ENCODE data around the gene SPNS2. TPM values are rescaled to one million over a fixed set of nuclear protein-coding genes. Genes with fewer than 3 reads are reported as not detected.

The SPNS2 gene
- total RNA-seq, 4 donors from 2014 or later, result 8.7 to 72.0 (median 18.2) TPM

DNA sequence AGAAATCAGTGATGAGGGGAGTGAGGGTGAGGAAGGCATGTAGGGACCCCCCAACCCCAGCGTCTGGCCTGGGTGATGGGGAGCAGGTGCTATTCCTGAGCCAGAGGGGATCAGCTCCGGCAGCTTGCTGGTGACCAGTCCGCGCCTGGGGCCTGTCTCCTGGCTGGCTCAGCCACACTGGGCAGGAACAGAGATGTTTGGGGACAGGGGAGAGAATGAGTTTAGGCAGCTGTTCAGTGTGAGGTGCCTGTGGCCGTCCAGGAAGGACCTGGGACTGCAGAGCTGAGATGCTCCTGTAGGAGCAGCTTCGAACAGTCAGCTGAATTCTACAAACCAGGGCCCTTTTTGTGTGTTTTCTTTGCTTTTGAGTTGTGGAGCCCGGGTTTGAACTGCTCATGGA, 23.2 kb upstream of the SPNS2 start:
- 86% methylated on average over 7 of the region's 7 CpGs; no CpG with 5 or more reads in 1 of the 2 donors for WGBS, 2 donors (ENCODE audit: low coverage in 1 of 2)
- no peak for DNase-seq
- in situ Hi-C loops (cut with MboI; ENCODE audit: low pct_ligation_motif_present in 1 of 4, low pct_unique_long_range_greater_than_20kb in 1 of 4, low sequenced_read_pairs in 3 of 4), result no loop called here

DNA sequence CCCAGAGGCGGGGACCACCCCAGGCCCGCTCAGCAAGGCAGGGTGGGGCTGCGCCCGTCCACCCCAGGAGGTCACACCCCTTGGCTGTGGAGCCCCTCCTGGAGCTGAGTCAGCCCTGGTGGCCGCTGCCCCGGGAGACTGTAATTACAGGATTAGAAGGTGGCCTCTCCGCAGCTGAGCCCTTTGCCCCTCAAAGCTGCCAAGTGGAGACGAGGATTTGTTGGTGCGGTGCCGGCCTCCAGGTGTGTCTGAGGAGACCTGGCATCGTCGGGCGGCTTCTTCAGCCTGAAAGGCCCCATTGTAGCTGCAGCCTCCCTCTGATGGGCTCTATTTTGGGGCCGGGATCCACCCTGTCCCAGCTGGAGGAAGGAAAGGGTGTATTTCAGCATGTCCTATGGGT, 22.7 kb upstream of the SPNS2 start:
- Histone ChIP-seq H3K27ac (peak overlapping the region; percentile 28 to 64 (median 54)), H3K36me3 (no peaks in the 10 kb centered on the region), H3K27me3 (no peaks in the 10 kb centered on the region), H3K4me1 (peaks cover 15 to 42% (median 30%) of the 10 kb centered on the region in 4 donors), H3K4me3 (no peak overlapping the region), H3K9me3 (no peaks in the 10 kb centered on the region)
- peak; percentile 34 for DNase-seq
- no peak for TF ChIP-seq POLR2AphosphoS5 (IDR thresholded peaks at IDR 0.05)
- TF ChIP-seq, protein P1, sequence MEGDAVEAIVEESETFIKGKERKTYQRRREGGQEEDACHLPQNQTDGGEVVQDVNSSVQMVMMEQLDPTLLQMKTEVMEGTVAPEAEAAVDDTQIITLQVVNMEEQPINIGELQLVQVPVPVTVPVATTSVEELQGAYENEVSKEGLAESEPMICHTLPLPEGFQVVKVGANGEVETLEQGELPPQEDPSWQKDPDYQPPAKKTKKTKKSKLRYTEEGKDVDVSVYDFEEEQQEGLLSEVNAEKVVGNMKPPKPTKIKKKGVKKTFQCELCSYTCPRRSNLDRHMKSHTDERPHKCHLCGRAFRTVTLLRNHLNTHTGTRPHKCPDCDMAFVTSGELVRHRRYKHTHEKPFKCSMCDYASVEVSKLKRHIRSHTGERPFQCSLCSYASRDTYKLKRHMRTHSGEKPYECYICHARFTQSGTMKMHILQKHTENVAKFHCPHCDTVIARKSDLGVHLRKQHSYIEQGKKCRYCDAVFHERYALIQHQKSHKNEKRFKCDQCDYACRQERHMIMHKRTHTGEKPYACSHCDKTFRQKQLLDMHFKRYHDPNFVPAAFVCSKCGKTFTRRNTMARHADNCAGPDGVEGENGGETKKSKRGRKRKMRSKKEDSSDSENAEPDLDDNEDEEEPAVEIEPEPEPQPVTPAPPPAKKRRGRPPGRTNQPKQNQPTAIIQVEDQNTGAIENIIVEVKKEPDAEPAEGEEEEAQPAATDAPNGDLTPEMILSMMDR (IDR thresholded peaks at IDR 0.05), result no peak
- TF ChIP-seq EP300 (IDR thresholded peaks at IDR 0.05; ENCODE audit: low read depth), result no peak
- TF ChIP-seq POLR2A (IDR thresholded peaks at IDR 0.05), result no peak
- in situ Hi-C loops (cut with MboI; ENCODE audit: low pct_ligation_motif_present in 1 of 4, low pct_unique_long_range_greater_than_20kb in 1 of 4, low sequenced_read_pairs in 3 of 4) (no loop called here), intact Hi-C loops (cut with DNase I; ENCODE audit: low total_unique reads) (no loop called here)
- 52 to 67% methylated on average over 1 to 10 of the region's 14 CpGs for WGBS, 2 donors (ENCODE audit: low coverage in 1 of 2)

More for the DNA sequence above, 23.2 kb upstream of the SPNS2 start:
- no peak overlapping the region for H3K4me3 ChIP-seq
- no peaks in the 10 kb centered on the region for H3K36me3 ChIP-seq
- no peaks in the 10 kb centered on the region for H3K9me3 ChIP-seq
- H3K27me3 ChIP-seq, result no peaks in the 10 kb centered on the region
- no peak for TF ChIP-seq POLR2AphosphoS5 (IDR thresholded peaks at IDR 0.05)
- TF ChIP-seq POLR2A (IDR thresholded peaks at IDR 0.05), result no peak
- TF ChIP-seq EP300 (IDR thresholded peaks at IDR 0.05; ENCODE audit: low read depth), result no peak
- TF ChIP-seq, protein P1 (IDR thresholded peaks at IDR 0.05), result no peak
- no peak overlapping the region for H3K27ac ChIP-seq
- peaks cover 11 to 37% (median 24%) of the 10 kb centered on the region in 4 donors for H3K4me1 ChIP-seq
- intact Hi-C loops (cut with DNase I; ENCODE audit: low total_unique reads), result no loop called here

DNA sequence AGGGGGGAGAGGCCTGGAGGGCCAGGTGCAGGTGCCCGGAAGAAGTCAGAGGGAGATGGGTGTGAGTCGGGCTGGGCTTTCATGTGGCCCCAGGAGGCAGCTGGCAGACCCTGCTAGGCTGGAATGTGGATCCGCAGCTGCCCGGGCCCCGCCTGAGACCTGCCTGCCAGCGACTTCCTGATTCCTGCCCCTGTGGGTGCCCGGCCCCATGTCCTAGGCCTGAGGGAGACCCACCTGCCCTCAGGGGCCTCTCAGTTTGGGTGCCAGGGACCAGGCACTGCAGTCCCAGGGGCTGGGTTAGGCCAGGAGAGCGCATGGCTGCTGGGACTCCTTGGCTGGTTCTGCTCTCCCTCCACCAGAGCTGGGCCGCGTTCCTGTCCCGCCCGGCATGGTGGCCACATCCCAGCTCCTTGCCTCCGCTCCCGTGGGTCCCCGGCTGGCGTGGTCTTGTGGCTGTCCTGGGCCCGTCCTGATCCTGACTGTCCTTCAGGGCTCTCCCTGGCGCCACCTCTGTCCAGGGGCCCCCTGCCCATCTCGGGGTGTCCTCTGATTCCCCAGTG, 22.1 kb upstream of the SPNS2 start:
- H3K4me3 ChIP-seq, result no peak overlapping the region
- peaks cover 17 to 48% (median 35%) of the 10 kb centered on the region in 4 donors for H3K4me1 ChIP-seq
- DNase-seq, result peak; percentile 80
- in situ Hi-C loops (cut with MboI; ENCODE audit: low pct_ligation_motif_present in 1 of 4, low pct_unique_long_range_greater_than_20kb in 1 of 4, low sequenced_read_pairs in 3 of 4), result no loop called here
- intact Hi-C loops (cut with DNase I; ENCODE audit: low total_unique reads), result no loop called here
- WGBS, 2 donors (ENCODE audit: low coverage in 1 of 2), result 47% methylated on average over 16 of the region's 19 CpGs; no CpG with 5 or more reads in 1 of the 2 donors
- peak overlapping the region; percentile 28 to 64 (median 54) for H3K27ac ChIP-seq
- H3K36me3 ChIP-seq, result no peaks in the 10 kb centered on the region
- TF ChIP-seq, protein P1 (IDR thresholded peaks at IDR 0.05), result no peak
- TF ChIP-seq POLR2AphosphoS5 (IDR thresholded peaks at IDR 0.05), result peak in 2 of 3 donors; percentile 25 to 41
- H3K27me3 ChIP-seq, result no peaks in the 10 kb centered on the region
- no peaks in the 10 kb centered on the region for H3K9me3 ChIP-seq

DNA sequence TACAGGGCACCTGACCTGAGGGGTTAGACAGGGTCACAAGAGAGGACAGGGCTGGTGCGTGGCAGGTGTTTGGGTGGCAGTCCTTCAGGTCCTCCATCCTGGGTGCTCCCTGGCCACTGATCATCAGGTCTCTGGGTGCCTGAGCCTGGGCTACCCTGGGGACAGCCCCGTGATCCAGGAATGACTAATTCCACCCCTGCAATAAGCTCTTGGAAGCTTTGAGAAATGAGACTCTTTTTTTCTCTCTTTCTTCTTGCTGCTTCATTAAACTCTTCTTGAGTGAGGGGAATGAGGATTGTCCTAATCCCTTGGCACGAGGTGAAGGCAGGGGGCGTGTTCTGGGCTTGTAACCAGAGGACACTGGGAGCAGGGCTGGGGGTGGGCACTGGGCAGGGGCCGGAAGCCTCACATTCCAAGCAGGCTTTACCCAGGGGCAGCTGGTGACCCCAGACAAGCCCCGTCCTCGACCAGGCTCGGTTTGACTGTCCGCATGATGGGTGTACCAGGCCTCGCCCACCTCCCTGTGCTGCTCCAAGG, 21.4 kb upstream of the SPNS2 start:
- in situ Hi-C loops (cut with MboI; ENCODE audit: low pct_ligation_motif_present in 1 of 4, low pct_unique_long_range_greater_than_20kb in 1 of 4, low sequenced_read_pairs in 3 of 4), result no loop called here
- H3K4me3 ChIP-seq, result no peak overlapping the region
- intact Hi-C loops (cut with DNase I; ENCODE audit: low total_unique reads), result no loop called here
- DNase-seq, result no peak
- WGBS, 2 donors (ENCODE audit: low coverage in 1 of 2), result 0 to 51% methylated on average over 1 to 10 of the region's 10 CpGs
- no peaks in the 10 kb centered on the region for H3K36me3 ChIP-seq
- peaks cover 17 to 55% (median 38%) of the 10 kb centered on the region in 4 donors for H3K4me1 ChIP-seq
- no peaks in the 10 kb centered on the region for H3K9me3 ChIP-seq
- TF ChIP-seq POLR2AphosphoS5 (IDR thresholded peaks at IDR 0.05) (no peak), EP300 (IDR thresholded peaks at IDR 0.05; ENCODE audit: low read depth) (no peak), POLR2A (IDR thresholded peaks at IDR 0.05) (no peak)
- TF ChIP-seq, protein P1 (IDR thresholded peaks at IDR 0.05), result no peak
- peak overlapping the region in 3 of 4 donors; percentile 21 to 64 (median 61) for H3K27ac ChIP-seq
- no peaks in the 10 kb centered on the region for H3K27me3 ChIP-seq
